ENCODE data around the gene GLMN. TPM values are rescaled to one million over a fixed set of nuclear protein-coding genes. Genes with fewer than 3 reads are reported as not detected.

The GLMN gene
- polyA plus RNA-seq, 1 donor (not counting 4 experiments of a cell fraction or from before 2014, with no cell fraction given) = 11.3 TPM

GRCh38 chr1:92201973-92202372, 96.8 kb downstream of the GLMN start:
- Histone ChIP-seq H3K36me3 (ENCODE audit: control insufficient read depth in 2 of 2, extremely low read depth in 1 of 2, insufficient read depth in 2 of 2, low read length in 2 of 2) (no peaks in the 10 kb centered on the region), H3K27ac (ENCODE audit: control insufficient read depth, insufficient read depth, low read length) (no peak overlapping the region), H3K9me3 (ENCODE audit: control insufficient read depth, low read depth, low read length) (no peaks in the 10 kb centered on the region), H3K9ac (ENCODE audit: control insufficient read depth, extremely low read depth, insufficient read depth, low read length) (no peak overlapping the region), H3K79me2 (ENCODE audit: control insufficient read depth, insufficient read depth, low read length) (no peaks in the 10 kb centered on the region), H3K4me2 (ENCODE audit: control insufficient read depth, extremely low read depth, insufficient read depth, low read depth, low read length) (no peak overlapping the region), H3K27me3 (ENCODE audit: control insufficient read depth, extremely low read depth, insufficient read depth, low read length) (no peaks in the 10 kb centered on the region), H3K4me1 (ENCODE audit: control insufficient read depth, extremely low read depth, insufficient read depth, low read length) (no peaks in the 10 kb centered on the region), H3K4me3 (ENCODE audit: control insufficient read depth in 2 of 3, extremely low read depth in 1 of 3, insufficient read depth in 2 of 3, low read depth in 1 of 3, low read length in 3 of 3) (no peak overlapping the region), H4K20me1 (ENCODE audit: control insufficient read depth, extremely low read depth, insufficient read depth, low read length) (no peaks in the 10 kb centered on the region), H3K9me1 (ENCODE audit: control insufficient read depth, extremely low read depth, insufficient read depth, low read length) (no peaks in the 10 kb centered on the region), H2AFZ (ENCODE audit: control insufficient read depth, low read length) (no peak overlapping the region)
- dilution Hi-C loops (cut with MboI; ENCODE audit: extremely low pct_ligation_motif_present, low sequenced_read_pairs) = no loop called here
- FAIRE-seq (no peak), DNase-seq (ENCODE audit: low read depth, low spot score) (no peak)
- TF ChIP-seq CTCF (optimal IDR thresholded peaks at IDR 0.05 in 1 of 3, IDR thresholded peaks at IDR 0.05 in 1 of 3, conservative IDR thresholded peaks at IDR 0.05 in 1 of 3; ENCODE audit: extremely low read depth in 1 of 3, insufficient read depth in 2 of 3, low read length in 3 of 3) (no peak), EZH2 (IDR thresholded peaks at IDR 0.05; ENCODE audit: low read length) (no peak)

Other genes with a start within 250 kb of the GLMN start
- 0.06 to 0.89 TPM (median 0.33 TPM) in 3 replicates for gene SETSIP, start 223.6 kb downstream of the GLMN start, polyA plus RNA-seq
- gene BTBD8, start 218.6 kb downstream of the GLMN start, polyA plus RNA-seq = 0.76 to 1.4 TPM (median 0.85 TPM) in 3 replicates
- not detected in 3 replicates for gene C1orf146, start 81.1 kb downstream of the GLMN start, polyA plus RNA-seq
- gene RPAP2, start 72 bp upstream of the GLMN start, polyA plus RNA-seq = 12.2 to 21.5 TPM (median 12.5 TPM) in 3 replicates
- gene GFI1, start 187.9 kb upstream of the GLMN start, polyA plus RNA-seq = 0.13 to 0.22 TPM (median 0.17 TPM) in 3 replicates